SU-DHL-6 (cell line): ENCODE results near the gene CDH23.

Experiments used
- EZH2phosphoT487 ChIP-seq: fragments of 200-600 bp; sonication (generic), shearing (Covaris generic); conservative IDR thresholded peaks from 2 replicates; pipeline ENCODE4 v1.6.1; 2018; ENCODE audit warnings: mild to moderate bottlenecking, antibody characterized with exemption, low read length, moderate library complexity, mixed read lengths
- TF ChIP-seq, protein P1 (sequence below): fragments of 200-600 bp; sonication (generic); IDR thresholded peaks from one replicate; pipeline ENCODE4 v1.5.1; 2017; ENCODE audit warnings: antibody characterized with exemption, mild to moderate bottlenecking, low read length, moderate library complexity; ENCODE audit not compliant: insufficient read depth, poor library complexity, severe bottlenecking

DNA sequence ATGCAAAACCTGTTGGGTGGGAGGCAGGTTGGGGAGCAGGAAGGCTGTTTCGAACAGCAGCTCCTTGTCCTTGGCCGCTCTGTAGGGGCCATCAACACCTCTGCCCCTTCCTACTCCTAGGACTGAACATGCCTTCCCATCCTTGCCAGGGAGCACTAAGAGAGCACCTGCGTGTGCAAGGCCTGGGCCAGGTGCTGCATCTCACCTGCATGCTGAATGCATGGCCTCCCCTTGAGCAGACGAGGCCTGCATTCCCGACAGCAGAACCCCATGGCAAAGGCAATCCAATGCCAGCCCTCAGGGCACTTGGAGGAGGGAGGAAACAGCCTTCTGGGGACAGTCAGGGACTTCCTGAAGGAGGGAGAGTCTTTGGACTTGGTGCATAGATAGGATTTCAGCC lies 365.6 kb downstream of the CDH23 start:
- TF ChIP-seq, protein P1, sequence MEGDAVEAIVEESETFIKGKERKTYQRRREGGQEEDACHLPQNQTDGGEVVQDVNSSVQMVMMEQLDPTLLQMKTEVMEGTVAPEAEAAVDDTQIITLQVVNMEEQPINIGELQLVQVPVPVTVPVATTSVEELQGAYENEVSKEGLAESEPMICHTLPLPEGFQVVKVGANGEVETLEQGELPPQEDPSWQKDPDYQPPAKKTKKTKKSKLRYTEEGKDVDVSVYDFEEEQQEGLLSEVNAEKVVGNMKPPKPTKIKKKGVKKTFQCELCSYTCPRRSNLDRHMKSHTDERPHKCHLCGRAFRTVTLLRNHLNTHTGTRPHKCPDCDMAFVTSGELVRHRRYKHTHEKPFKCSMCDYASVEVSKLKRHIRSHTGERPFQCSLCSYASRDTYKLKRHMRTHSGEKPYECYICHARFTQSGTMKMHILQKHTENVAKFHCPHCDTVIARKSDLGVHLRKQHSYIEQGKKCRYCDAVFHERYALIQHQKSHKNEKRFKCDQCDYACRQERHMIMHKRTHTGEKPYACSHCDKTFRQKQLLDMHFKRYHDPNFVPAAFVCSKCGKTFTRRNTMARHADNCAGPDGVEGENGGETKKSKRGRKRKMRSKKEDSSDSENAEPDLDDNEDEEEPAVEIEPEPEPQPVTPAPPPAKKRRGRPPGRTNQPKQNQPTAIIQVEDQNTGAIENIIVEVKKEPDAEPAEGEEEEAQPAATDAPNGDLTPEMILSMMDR, result no peak
- TF ChIP-seq EZH2phosphoT487, result no peak
